ENCODE results near the gene NAA25. TPM values are rescaled to one million over a fixed set of nuclear protein-coding genes. Genes with fewer than 3 reads are reported as not detected.

NAA25 gene
- total and polyA plus RNA-seq, 9 of the 15 experiments (the other 6 are each of a cell fraction or from before 2014, with no cell fraction given) = 26.6 to 59.6 (median 48.9) TPM

DNA sequence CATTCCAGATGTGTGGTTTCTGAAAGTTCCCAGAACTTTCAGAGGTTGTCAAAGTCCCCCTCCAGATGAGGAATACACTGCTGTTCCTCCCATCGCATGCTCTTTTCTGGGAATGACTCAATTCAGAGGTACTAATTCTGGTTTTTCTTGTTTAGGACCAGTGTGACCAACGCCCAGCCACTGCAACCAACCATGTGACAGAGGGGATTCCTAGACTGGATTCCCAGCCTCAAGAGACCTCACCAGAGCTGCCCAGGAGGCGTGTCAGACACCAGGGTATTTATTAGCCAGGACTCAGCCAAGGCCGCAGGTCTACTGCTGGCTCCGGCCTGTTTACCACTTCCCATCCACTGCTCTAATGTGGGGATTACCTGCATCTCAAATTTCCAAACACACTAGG is 41.0 kb upstream of the NAA25 start:
- Histone ChIP-seq H3K27ac (ENCODE audit: extremely low read depth, low read depth, low read length) (no peak overlapping the region), H3K36me3 (ENCODE audit: control insufficient read depth, insufficient read depth, low read length) (peaks cover 89% of the 10 kb centered on the region), H3K27me3 (ENCODE audit: control insufficient read depth in 2 of 2, insufficient read depth in 2 of 2, low read length in 2 of 2) (no peaks in the 10 kb centered on the region), H3K9me1 (ENCODE audit: control insufficient read depth, insufficient read depth, low read length) (peaks cover 2% of the 10 kb centered on the region), H4K20me1 (replicated peaks; ENCODE audit: control insufficient read depth, insufficient read depth, low read length) (no peaks in the 10 kb centered on the region), H3K9me3 (replicated peaks; ENCODE audit: control insufficient read depth, insufficient read depth, low read depth, low read length) (no peaks in the 10 kb centered on the region), H3K9ac (ENCODE audit: insufficient read depth in 1 of 2, low read depth in 2 of 2, low read length in 2 of 2) (no peak overlapping the region), H3K4me3 (no peak overlapping the region), H3K4me1 (replicated peaks in 1 of 2; ENCODE audit: control insufficient read depth in 2 of 2, insufficient read depth in 2 of 2, low read length in 2 of 2) (no peaks in the 10 kb centered on the region; a peak in 1 of 5 replicates), H3K79me2 (ENCODE audit: control insufficient read depth, insufficient read depth, low read length) (no peaks in the 10 kb centered on the region), H3K4me2 (ENCODE audit: insufficient read depth, low read length) (no peak overlapping the region), H2AFZ (ENCODE audit: low read depth, low read length) (no peak overlapping the region)
- POLR2A ChIA-PET = interaction anchor here (1.3 kb wide), 1 partner anchor 18 kb away, joined by 5 read pairs; no protein-coding TSS in a partner anchor
- WGBS (ENCODE audit: insufficient coverage, low coverage, missing lambda C conversion rate) = 96% methylated on average over 5 of the region's 5 CpGs
- FAIRE-seq (no peak), ATAC-seq (no peak), DNase-seq (ENCODE audit: extremely low read depth in 1 of 4, low spot score in 3 of 4) (no peak)
- no TSS peak for BruUV-seq (replicated peaks)
- in situ Hi-C loops (cut with MboI) (no loop called here), intact Hi-C loops (cut with micrococcal nuclease) (no loop called here)
- CTCF ChIA-PET (ENCODE audit: low intra/inter-chr PET ratio) = no interaction called here
- no peak for TF ChIP-seq MXI1 (IDR thresholded peaks at IDR 0.05; ENCODE audit: low read depth, low read length)
- no peak for TF ChIP-seq EP300 (IDR thresholded peaks at IDR 0.05; ENCODE audit: low read length)
- TF ChIP-seq YBX1 (IDR thresholded peaks at IDR 0.05) = no peak
- TF ChIP-seq NR3C1 (CRISPR knock-in tag; IDR thresholded peaks at IDR 0.05) = no peak
- TF ChIP-seq SIRT6 (IDR thresholded peaks at IDR 0.05; ENCODE audit: low read depth, low read length) = no peak
- no peak for TF ChIP-seq HDAC6 (IDR thresholded peaks at IDR 0.05; ENCODE audit: low read depth, low read length)
- no peak for TF ChIP-seq KDM1A (IDR thresholded peaks at IDR 0.05)
- TF ChIP-seq NCOA2 (IDR thresholded peaks at IDR 0.05; ENCODE audit: partially characterized antibody in 2 of 2) = no peak
- no peak for TF ChIP-seq ZNF133 (CRISPR knock-in tag; IDR thresholded peaks at IDR 0.05)
- no peak for TF ChIP-seq ZBED1 (IDR thresholded peaks at IDR 0.05)
- no peak for TF ChIP-seq ZNF589 (CRISPR knock-in tag; IDR thresholded peaks at IDR 0.05; ENCODE audit: low read depth)
- TF ChIP-seq, protein P1, sequence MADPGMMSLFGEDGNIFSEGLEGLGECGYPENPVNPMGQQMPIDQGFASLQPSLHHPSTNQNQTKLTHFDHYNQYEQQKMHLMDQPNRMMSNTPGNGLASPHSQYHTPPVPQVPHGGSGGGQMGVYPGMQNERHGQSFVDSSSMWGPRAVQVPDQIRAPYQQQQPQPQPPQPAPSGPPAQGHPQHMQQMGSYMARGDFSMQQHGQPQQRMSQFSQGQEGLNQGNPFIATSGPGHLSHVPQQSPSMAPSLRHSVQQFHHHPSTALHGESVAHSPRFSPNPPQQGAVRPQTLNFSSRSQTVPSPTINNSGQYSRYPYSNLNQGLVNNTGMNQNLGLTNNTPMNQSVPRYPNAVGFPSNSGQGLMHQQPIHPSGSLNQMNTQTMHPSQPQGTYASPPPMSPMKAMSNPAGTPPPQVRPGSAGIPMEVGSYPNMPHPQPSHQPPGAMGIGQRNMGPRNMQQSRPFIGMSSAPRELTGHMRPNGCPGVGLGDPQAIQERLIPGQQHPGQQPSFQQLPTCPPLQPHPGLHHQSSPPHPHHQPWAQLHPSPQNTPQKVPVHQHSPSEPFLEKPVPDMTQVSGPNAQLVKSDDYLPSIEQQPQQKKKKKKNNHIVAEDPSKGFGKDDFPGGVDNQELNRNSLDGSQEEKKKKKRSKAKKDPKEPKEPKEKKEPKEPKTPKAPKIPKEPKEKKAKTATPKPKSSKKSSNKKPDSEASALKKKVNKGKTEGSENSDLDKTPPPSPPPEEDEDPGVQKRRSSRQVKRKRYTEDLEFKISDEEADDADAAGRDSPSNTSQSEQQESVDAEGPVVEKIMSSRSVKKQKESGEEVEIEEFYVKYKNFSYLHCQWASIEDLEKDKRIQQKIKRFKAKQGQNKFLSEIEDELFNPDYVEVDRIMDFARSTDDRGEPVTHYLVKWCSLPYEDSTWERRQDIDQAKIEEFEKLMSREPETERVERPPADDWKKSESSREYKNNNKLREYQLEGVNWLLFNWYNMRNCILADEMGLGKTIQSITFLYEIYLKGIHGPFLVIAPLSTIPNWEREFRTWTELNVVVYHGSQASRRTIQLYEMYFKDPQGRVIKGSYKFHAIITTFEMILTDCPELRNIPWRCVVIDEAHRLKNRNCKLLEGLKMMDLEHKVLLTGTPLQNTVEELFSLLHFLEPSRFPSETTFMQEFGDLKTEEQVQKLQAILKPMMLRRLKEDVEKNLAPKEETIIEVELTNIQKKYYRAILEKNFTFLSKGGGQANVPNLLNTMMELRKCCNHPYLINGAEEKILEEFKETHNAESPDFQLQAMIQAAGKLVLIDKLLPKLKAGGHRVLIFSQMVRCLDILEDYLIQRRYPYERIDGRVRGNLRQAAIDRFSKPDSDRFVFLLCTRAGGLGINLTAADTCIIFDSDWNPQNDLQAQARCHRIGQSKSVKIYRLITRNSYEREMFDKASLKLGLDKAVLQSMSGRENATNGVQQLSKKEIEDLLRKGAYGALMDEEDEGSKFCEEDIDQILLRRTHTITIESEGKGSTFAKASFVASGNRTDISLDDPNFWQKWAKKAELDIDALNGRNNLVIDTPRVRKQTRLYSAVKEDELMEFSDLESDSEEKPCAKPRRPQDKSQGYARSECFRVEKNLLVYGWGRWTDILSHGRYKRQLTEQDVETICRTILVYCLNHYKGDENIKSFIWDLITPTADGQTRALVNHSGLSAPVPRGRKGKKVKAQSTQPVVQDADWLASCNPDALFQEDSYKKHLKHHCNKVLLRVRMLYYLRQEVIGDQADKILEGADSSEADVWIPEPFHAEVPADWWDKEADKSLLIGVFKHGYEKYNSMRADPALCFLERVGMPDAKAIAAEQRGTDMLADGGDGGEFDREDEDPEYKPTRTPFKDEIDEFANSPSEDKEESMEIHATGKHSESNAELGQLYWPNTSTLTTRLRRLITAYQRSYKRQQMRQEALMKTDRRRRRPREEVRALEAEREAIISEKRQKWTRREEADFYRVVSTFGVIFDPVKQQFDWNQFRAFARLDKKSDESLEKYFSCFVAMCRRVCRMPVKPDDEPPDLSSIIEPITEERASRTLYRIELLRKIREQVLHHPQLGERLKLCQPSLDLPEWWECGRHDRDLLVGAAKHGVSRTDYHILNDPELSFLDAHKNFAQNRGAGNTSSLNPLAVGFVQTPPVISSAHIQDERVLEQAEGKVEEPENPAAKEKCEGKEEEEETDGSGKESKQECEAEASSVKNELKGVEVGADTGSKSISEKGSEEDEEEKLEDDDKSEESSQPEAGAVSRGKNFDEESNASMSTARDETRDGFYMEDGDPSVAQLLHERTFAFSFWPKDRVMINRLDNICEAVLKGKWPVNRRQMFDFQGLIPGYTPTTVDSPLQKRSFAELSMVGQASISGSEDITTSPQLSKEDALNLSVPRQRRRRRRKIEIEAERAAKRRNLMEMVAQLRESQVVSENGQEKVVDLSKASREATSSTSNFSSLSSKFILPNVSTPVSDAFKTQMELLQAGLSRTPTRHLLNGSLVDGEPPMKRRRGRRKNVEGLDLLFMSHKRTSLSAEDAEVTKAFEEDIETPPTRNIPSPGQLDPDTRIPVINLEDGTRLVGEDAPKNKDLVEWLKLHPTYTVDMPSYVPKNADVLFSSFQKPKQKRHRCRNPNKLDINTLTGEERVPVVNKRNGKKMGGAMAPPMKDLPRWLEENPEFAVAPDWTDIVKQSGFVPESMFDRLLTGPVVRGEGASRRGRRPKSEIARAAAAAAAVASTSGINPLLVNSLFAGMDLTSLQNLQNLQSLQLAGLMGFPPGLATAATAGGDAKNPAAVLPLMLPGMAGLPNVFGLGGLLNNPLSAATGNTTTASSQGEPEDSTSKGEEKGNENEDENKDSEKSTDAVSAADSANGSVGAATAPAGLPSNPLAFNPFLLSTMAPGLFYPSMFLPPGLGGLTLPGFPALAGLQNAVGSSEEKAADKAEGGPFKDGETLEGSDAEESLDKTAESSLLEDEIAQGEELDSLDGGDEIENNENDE (IDR thresholded peaks at IDR 0.05; ENCODE audit: low read depth, low read length) = no peak
- no peak for TF ChIP-seq RBFOX2 (IDR thresholded peaks at IDR 0.05; ENCODE audit: low read depth, low read length)
- TF ChIP-seq POLR2AphosphoS5 (IDR thresholded peaks at IDR 0.05; ENCODE audit: control insufficient read depth, insufficient read depth, low read depth, low read length) = no peak
- no peak for TF ChIP-seq HMG20A (CRISPR knock-in tag; conservative IDR thresholded peaks at IDR 0.05)
